HepG2 (cell line): Measurements from ENCODE around the gene ARF5. TPM values are rescaled to one million over a fixed set of nuclear protein-coding genes. Genes with fewer than 3 reads are reported as not detected.

Source experiments
- ATF3 ChIP-seq: sonication (generic); formaldehyde crosslinking; IDR thresholded peaks from 2 replicates; pipeline ENCODE4 v1.4.0; 2020; ENCODE audit warnings: missing genetic modification reagents
- CBX5 ChIP-seq: sonication (generic); formaldehyde crosslinking; IDR thresholded peaks from 2 replicates; pipeline ENCODE4 v1.4.0; 2020; ENCODE audit warnings: missing genetic modification reagents, borderline replicate concordance
- CCAR2 ChIP-seq: fragments of 200-400 bp; formaldehyde crosslinking; optimal IDR thresholded peaks from 2 replicates; pipeline ENCODE3; 2018; ENCODE audit warnings: low read depth, mild to moderate bottlenecking, low read length, moderate library complexity
- CENPT ChIP-seq: sonication (generic); formaldehyde crosslinking; IDR thresholded peaks from 2 replicates; pipeline ENCODE4 v1.8.0; 2022; ENCODE audit warnings: low read depth, mild to moderate bottlenecking, moderate library complexity, missing genetic modification reagents
- CSRNP2 ChIP-seq: sonication (generic); formaldehyde crosslinking; conservative IDR thresholded peaks from 2 replicates; pipeline ENCODE4 v1.8.0; 2022; ENCODE audit warnings: low read depth, missing genetic modification reagents
- DBP ChIP-seq: sonication (generic); formaldehyde crosslinking; IDR thresholded peaks from 2 replicates; pipeline ENCODE4 v1.4.0; 2020; ENCODE audit warnings: missing genetic modification reagents; ENCODE audit errors: not compliant biosample characterization
- ESRRA ChIP-seq: sonication (generic); formaldehyde crosslinking; IDR thresholded peaks from 2 replicates; pipeline ENCODE4 v1.5.1; 2020; ENCODE audit warnings: mild to moderate bottlenecking, low read depth, missing genetic modification reagents
- GABPA ChIP-seq, 2 experiments: IDR thresholded peaks; 2 replicates each; pipeline ENCODE4 v1.6.1; 2011 to 2016; ENCODE audit warnings: low read depth in 2 of 2, low read length in 1 of 2, missing biosample characterization in 1 of 2, missing genetic modification characterization in 1 of 2
- IKZF1 ChIP-seq: fragments of 450-650 bp; IDR thresholded peaks from 2 replicates; pipeline ENCODE4 v1.7.1; 2016
- KLF12 ChIP-seq: sonication (generic); formaldehyde crosslinking; IDR thresholded peaks from 2 replicates; pipeline ENCODE4 v1.4.0; 2020; ENCODE audit warnings: missing genetic modification reagents, borderline replicate concordance
- LRRFIP1 ChIP-seq: sonication (generic); formaldehyde crosslinking; conservative IDR thresholded peaks from 2 replicates; pipeline ENCODE4 v1.4.0; 2020; ENCODE audit warnings: missing genetic modification reagents
- MAX ChIP-seq: IDR thresholded peaks from 2 replicates; pipeline ENCODE4 v1.6.1; 2012; ENCODE audit warnings: inconsistent platforms
- MXI1 ChIP-seq: IDR thresholded peaks from 3 replicates; pipeline ENCODE4 v1.6.1; 2012; ENCODE audit warnings: low read depth, low read length, inconsistent platforms, borderline replicate concordance
- RORA ChIP-seq: sonication (generic); formaldehyde crosslinking; IDR thresholded peaks from 2 replicates; pipeline ENCODE4 v1.5.0; 2020; ENCODE audit warnings: mild to moderate bottlenecking, missing genetic modification reagents, moderate library complexity
- ZFP90 ChIP-seq: sonication (generic); formaldehyde crosslinking; IDR thresholded peaks from 2 replicates; pipeline ENCODE4 v1.8.0; 2022; ENCODE audit warnings: missing genetic modification reagents, mild to moderate bottlenecking, inconsistent platforms, borderline replicate concordance
- ZKSCAN8 ChIP-seq: IDR thresholded peaks from 2 replicates; pipeline ENCODE4 v1.6.1; 2016; ENCODE audit warnings: borderline replicate concordance, missing genetic modification reagents, missing compliant biosample characterization
- ZNF121 ChIP-seq: sonication (generic); formaldehyde crosslinking; IDR thresholded peaks from 2 replicates; pipeline ENCODE4 v1.5.0; 2020; ENCODE audit warnings: mild to moderate bottlenecking, missing genetic modification reagents
- ZNF24 ChIP-seq: fragments of 450-650 bp; IDR thresholded peaks from 2 replicates; pipeline ENCODE4 v1.6.1; 2017; ENCODE audit warnings: antibody characterized with exemption, mild to moderate bottlenecking
- ZNF282 ChIP-seq: fragments of 450-650 bp; IDR thresholded peaks from 2 replicates; pipeline ENCODE4 v1.6.1; 2018; ENCODE audit not compliant: partially characterized antibody
- ZNF552 ChIP-seq: sonication (generic); formaldehyde crosslinking; IDR thresholded peaks from 2 replicates; pipeline ENCODE4 v1.9.0; 2022; ENCODE audit warnings: missing genetic modification reagents, mild to moderate bottlenecking, borderline replicate concordance
- ZNF572 ChIP-seq: sonication (generic); formaldehyde crosslinking; IDR thresholded peaks from 2 replicates; pipeline ENCODE4 v1.5.1; 2020; ENCODE audit warnings: mild to moderate bottlenecking, missing genetic modification reagents
- ZNF7 ChIP-seq: IDR thresholded peaks from 2 replicates; pipeline ENCODE4 v1.6.1; 2016; ENCODE audit warnings: missing biosample characterization, missing genetic modification reagents
- ZNF75D ChIP-seq: sonication (generic); formaldehyde crosslinking; IDR thresholded peaks from 2 replicates; pipeline ENCODE4 v1.8.1; 2023; ENCODE audit warnings: missing genetic modification reagents, mild to moderate bottlenecking, borderline replicate concordance
- ZSCAN9 ChIP-seq: IDR thresholded peaks from 2 replicates; pipeline ENCODE4 v1.6.1; 2016; ENCODE audit warnings: borderline replicate concordance
- polyA plus RNA-seq, 8 experiments: library from polyadenylated mRNA; depleted of rRNA in 3 of 8; stranded (reverse) in 7 of 8; unstranded in 1 of 8; fragments of >200 nt; fragmentation: Illumina TruSeq in 4 of 8; extraction: Trizol in 4 of 8; gene quantifications; 2 replicates each; pipeline versions ENCODE4 v1.2.1 to v1.2.3, GENCODE V29; 2011 to 2016; ENCODE audit warnings: low read depth in 4 of 8, missing spikeins in 1 of 8, mixed read lengths in 1 of 8; ENCODE audit not compliant: insufficient read depth in 1 of 8
- total RNA-seq, 5 experiments: library from RNA; depleted of rRNA; stranded (reverse); fragments of >200 nt; fragmentation: Illumina TruSeq; extraction: Trizol; gene quantifications; 2 replicates each; pipeline ENCODE4 v1.2.3, GENCODE V29; 2016; ENCODE audit warnings: low read depth in 1 of 5

The ARF5 gene
- total and polyA plus RNA-seq, 2 of the 13 experiments (the other 11 are each of a cell fraction or from before 2014, with no cell fraction given): 109 to 135 TPM

- TF ChIP-seq CSRNP2 (CRISPR knock-in tag): no peak
- no peak for TF ChIP-seq RORA
- TF ChIP-seq MAX: peak; percentile 70
- no peak for TF ChIP-seq KLF12 (CRISPR knock-in tag)
- no peak for TF ChIP-seq ZNF75D (CRISPR knock-in tag)
- no peak for TF ChIP-seq ZSCAN9 (CRISPR knock-in tag)
- TF ChIP-seq ZNF24: no peak
- no peak for TF ChIP-seq ZNF7 (CRISPR knock-in tag)
- no peak for TF ChIP-seq ZNF552 (CRISPR knock-in tag)
- TF ChIP-seq ZNF572 (CRISPR knock-in tag): 0 out of 2 replicates have a peak, but pooled peaks have one; percentile 62
- no peak for TF ChIP-seq DBP (CRISPR knock-in tag)
- TF ChIP-seq IKZF1: no peak
- 0 out of 2 replicates have a peak, but pooled peaks have one; percentile 39 for TF ChIP-seq CBX5
- no peak for TF ChIP-seq CCAR2
- TF ChIP-seq ATF3 (CRISPR knock-in tag): no peak
- TF ChIP-seq ZKSCAN8: no peak
- TF ChIP-seq LRRFIP1 (CRISPR knock-in tag): no peak
- TF ChIP-seq MXI1: no peak; the same call in 2 of the 3 replicates
- no peak for TF ChIP-seq ZNF121 (CRISPR knock-in tag)
- TF ChIP-seq ZNF282: no peak
- no peak; the same call in 1 of the 2 replicates for TF ChIP-seq ZFP90 (CRISPR knock-in tag)
- no peak for TF ChIP-seq CENPT
- no peak for TF ChIP-seq ESRRA (CRISPR knock-in tag)
- no peak for TF ChIP-seq GABPA (IDR thresholded peaks at IDR 0.05; ENCODE audit: low read depth, low read length)
- TF ChIP-seq GABPA (CRISPR knock-in tag; IDR thresholded peaks at IDR 0.05; ENCODE audit: low read depth): no peak
Observed at GRCh38 chr7:127588697-127589482, 679 bp downstream of the ARF5 start (continued).
